NCI-H2107 treated with DMSO at 0.1 percent for 48 hours (cell line): ENCODE data around the gene UBL5.
"Not testable (repeated sequence)": the region's sequence is repeated elsewhere in the genome, so short reads cannot be mapped to it uniquely, and the experiment has no call there.

Experiments used
- DNase-seq: peaks from one replicate; lab custom pipeline; 2025; ENCODE audit not compliant: unreplicated experiment; lab: John Stamatoyannopoulos, UW

UBL5 gene

GRCh38 chr19:9827289-9828238 is at the start of gene UBL5:
Gene UBL5 (plus strand): TSS chr19:9827918. CDS start chr19:9828338, 420 bp downstream.
- DNase-seq, result peak; percentile 68

- DNase-seq, result no peak
Observed at GRCh38 chr19:9782338-9782737, 45.4 kb upstream of the UBL5 start.

- not testable (repeated sequence) for DNase-seq
Observed at GRCh38 chr19:9784163-9784496, 43.6 kb upstream of the UBL5 start.

- peak; percentile 76 for DNase-seq
Observed at GRCh38 chr19:9785367-9786331, 42.1 kb upstream of the UBL5 start.

GRCh38 chr19:9786342-9786741 is 41.4 kb upstream of the UBL5 start:
- no peak for DNase-seq

GRCh38 chr19:9786819-9787218 is 40.9 kb upstream of the UBL5 start:
- no peak for DNase-seq

- DNase-seq, result not testable (repeated sequence)
Observed at GRCh38 chr19:9788604-9789003, 39.1 kb upstream of the UBL5 start.

- no peak for DNase-seq
Observed at GRCh38 chr19:9789066-9789465, 38.7 kb upstream of the UBL5 start.

- not testable (repeated sequence) for DNase-seq
Observed at GRCh38 chr19:9789579-9789978, 38.1 kb upstream of the UBL5 start.

GRCh38 chr19:9791073-9791367 is 36.7 kb upstream of the UBL5 start:
- DNase-seq, result not testable (repeated sequence)

GRCh38 chr19:9791552-9792205 is 36.0 kb upstream of the UBL5 start:
- DNase-seq, result no peak

- peak; percentile 37 for DNase-seq
Observed at GRCh38 chr19:9792206-9793070, 35.3 kb upstream of the UBL5 start.

- DNase-seq, result no peak
Observed at GRCh38 chr19:9793071-9793591, 34.6 kb upstream of the UBL5 start.

- DNase-seq, result peak; percentile 72
Observed at GRCh38 chr19:9796113-9796773, 31.5 kb upstream of the UBL5 start.

- DNase-seq, result no peak
Observed at GRCh38 chr19:9797871-9798270, 29.8 kb upstream of the UBL5 start.

- DNase-seq, result no peak
Observed at GRCh38 chr19:9799162-9799561, 28.6 kb upstream of the UBL5 start.

- DNase-seq, result no peak
Observed at GRCh38 chr19:9801976-9802375, 25.7 kb upstream of the UBL5 start.

- DNase-seq, result no peak
Observed at GRCh38 chr19:9806803-9807202, 20.9 kb upstream of the UBL5 start.
